Raji (cell line): ENCODE results near the gene C17orf113.

ENCODE experiments used
- POLR2A ChIP-seq: IDR thresholded peaks from 2 replicates; pipeline ENCODE4 v1.6.1; 2011; ENCODE audit warnings: low read depth, low read length, control low read depth; ENCODE audit not compliant: insufficient read depth

Gene C17orf113

GRCh38 chr17:42016941-42017865 is 33.2 kb downstream of the C17orf113 start, which contains the start of gene DNAJC7:
DNAJC7 (minus strand) TSS chr17:42017439; CDS start chr17:42017416, 23 bp downstream.
- TF ChIP-seq POLR2A: peak; percentile 85

- no peak for TF ChIP-seq POLR2A
These were observed 34.0 kb downstream of the C17orf113 start for GRCh38 chr17:42016411-42016831.

DNA sequence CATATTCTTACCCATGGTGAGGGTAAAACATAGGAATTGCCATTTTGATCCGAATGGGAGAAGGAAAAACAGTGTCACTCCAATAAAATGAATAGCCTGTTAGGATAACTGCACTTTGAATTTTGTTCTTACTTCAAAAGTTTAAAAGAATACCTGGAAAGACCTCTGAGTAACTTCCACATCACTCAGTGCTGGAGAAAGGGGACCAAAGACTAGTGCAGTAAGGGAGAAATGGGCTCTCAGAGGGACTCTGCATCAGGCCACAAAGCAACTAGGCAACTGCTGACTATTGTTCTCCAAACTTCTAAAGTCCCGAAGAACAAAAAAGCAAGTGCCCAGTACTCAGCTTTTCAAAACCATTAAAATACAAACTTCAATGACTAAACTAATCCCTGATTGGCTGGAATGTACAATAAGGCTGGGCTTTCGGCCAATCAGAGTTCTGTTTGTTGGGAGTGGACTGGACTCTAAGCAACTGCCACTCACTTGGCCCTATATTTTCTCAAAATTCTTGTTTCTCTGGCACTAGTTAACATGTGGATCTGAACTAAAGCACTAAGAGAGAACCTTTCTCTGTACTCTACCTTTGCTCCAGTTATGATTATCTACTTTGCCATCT is 39.4 kb downstream of the C17orf113 start:
- no peak for TF ChIP-seq POLR2A

- no peak for TF ChIP-seq POLR2A
These were observed 41.2 kb downstream of the C17orf113 start for GRCh38 chr17:42009170-42009569.

DNA sequence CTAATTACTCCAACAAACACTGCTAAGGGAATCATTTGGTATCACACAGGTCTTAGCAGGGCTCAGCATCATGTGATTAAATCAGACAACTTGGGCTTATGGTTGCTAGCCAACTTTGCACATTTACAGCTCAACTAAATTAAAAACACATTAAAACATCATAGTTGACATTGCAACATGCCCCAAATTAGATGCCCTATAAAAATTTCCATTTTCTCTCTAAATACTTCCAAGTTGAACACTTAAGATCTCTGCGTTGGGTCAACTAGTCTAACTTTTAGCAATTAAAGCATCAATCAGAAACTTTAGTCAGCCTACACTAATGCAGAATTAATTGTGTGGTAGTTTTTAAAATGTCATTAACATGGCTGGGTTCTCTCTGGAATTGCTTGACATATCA is 45.2 kb downstream of the C17orf113 start:
- no peak for TF ChIP-seq POLR2A

- no peak for TF ChIP-seq POLR2A
These were observed 47.6 kb downstream of the C17orf113 start for GRCh38 chr17:42002792-42003301.

GRCh38 chr17:42002175-42002791 is 48.1 kb downstream of the C17orf113 start:
- no peak for TF ChIP-seq POLR2A

- TF ChIP-seq POLR2A: no peak
These were observed 48.7 kb downstream of the C17orf113 start for GRCh38 chr17:42001729-42002128.

- no peak for TF ChIP-seq POLR2A
These were observed 49.8 kb downstream of the C17orf113 start for GRCh38 chr17:42000413-42001133.

- no peak for TF ChIP-seq POLR2A
These were observed 51.9 kb downstream of the C17orf113 start for GRCh38 chr17:41998497-41998896.

- no peak for TF ChIP-seq POLR2A
These were observed 53.6 kb downstream of the C17orf113 start for GRCh38 chr17:41996855-41997164.

DNA sequence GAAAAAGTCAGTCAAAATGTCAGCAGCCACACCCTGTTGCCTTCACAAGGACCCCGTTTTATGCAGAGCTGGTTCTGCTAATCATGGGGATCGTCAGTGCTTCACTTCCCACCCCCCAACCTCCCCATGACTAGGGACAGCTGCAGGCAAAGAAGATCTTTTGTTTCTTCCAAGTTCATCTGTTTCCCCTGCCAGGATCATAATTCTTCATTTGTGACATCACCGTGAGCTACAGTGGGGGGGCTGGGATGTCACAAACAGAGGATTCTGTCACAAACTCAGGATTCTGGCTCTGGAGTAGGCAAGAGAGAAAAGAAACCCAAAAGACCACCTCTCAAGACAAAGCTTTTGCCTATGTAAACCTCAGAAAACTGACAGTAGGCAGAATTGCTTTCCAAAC is 57.8 kb downstream of the C17orf113 start:
- TF ChIP-seq POLR2A: no peak

DNA sequence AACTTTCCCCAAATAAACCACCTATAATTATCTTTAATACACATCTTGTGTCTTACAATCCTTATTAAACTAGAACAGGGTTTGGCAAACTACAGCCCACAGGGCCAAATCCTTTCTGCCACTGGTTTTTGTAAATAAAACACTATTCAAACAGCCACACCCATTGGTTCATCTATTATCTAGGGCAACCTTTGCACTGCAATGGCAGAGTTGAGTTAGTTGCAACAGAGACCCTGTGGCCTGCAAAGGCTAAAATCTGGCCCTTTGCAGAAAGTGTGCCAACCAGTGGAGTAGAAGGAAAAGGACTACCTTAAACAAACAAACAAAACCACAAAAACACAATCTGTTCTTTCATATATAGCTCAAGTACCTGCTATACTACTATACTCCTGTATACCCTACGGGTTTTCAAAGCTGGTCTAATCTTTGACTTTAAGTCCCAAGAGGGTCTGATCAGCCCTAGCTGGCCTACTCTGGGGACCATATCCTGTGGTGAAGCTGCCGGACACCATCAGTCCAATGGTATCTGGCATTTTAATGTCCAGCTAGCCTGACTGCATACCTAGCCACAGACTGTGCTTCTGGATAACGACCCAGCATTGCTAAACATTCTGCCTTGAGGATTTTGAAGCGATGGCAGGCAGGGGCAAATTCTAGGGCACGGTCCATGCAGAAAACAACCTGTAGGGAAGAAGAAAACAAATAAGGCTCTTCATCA is 60.5 kb downstream of the C17orf113 start:
- no peak for TF ChIP-seq POLR2A

- TF ChIP-seq POLR2A: no peak
These were observed 62.0 kb downstream of the C17orf113 start for GRCh38 chr17:41988418-41988817.
